Neural progenitor cell (in vitro differentiated cells): ENCODE data around the gene SLC35F2.

Source experiments
- CTCF ChIP-seq: fragments of 200-600 bp; sonication (generic); IDR thresholded peaks from 2 replicates; pipeline ENCODE4 v1.5.1; 2017; ENCODE audit warnings: antibody characterized with exemption, mild to moderate bottlenecking
- EZH2 ChIP-seq: fragments of 200-600 bp; sonication (generic); IDR thresholded peaks from 2 replicates; pipeline ENCODE4 v1.6.1; 2017; ENCODE audit warnings: antibody characterized with exemption, mild to moderate bottlenecking, moderate library complexity
- EZH2phosphoT487 ChIP-seq: fragments of 200-600 bp; sonication (generic); IDR thresholded peaks from 2 replicates; pipeline ENCODE4 v1.6.1; 2017; ENCODE audit warnings: antibody characterized with exemption

- TF ChIP-seq CTCF: no peak
- TF ChIP-seq EZH2: no peak
- TF ChIP-seq EZH2phosphoT487: no peak
These were observed 67.1 kb downstream of the SLC35F2 start for GRCh38 chr11:107791343-107792048.
